K562 (cell line): Measurements from ENCODE around the gene CACNB1. TPM values are rescaled to one million over a fixed set of nuclear protein-coding genes. Genes with fewer than 3 reads are reported as not detected.

Experiments used
- ARNT ChIP-seq, 2 experiments: fragments of 450-650 bp; IDR thresholded peaks; 2 replicates each; pipeline ENCODE4 v1.6.1; 2016; ENCODE audit warnings: mild to moderate bottlenecking in 1 of 2
- ETV5 ChIP-seq: sonication (generic); formaldehyde crosslinking; IDR thresholded peaks from 2 replicates; pipeline ENCODE4 v1.4.0; 2020; ENCODE audit warnings: low read depth, mild to moderate bottlenecking, missing genetic modification reagents
- FOXK2 ChIP-seq, 2 experiments: fragments of 450-650 bp; IDR thresholded peaks in 1 of 2; conservative IDR thresholded peaks in 1 of 2; 2 replicates each; pipeline ENCODE4 v1.6.1; 2016; ENCODE audit warnings: low read depth in 2 of 2, mild to moderate bottlenecking in 1 of 2
- NCOR1 ChIP-seq: fragments of 450-650 bp; IDR thresholded peaks from 2 replicates; pipeline ENCODE4 v1.6.1; 2016; ENCODE audit warnings: mild to moderate bottlenecking, moderate library complexity
- NR2F6 ChIP-seq: fragments of 450-650 bp; formaldehyde crosslinking; IDR thresholded peaks from 2 replicates; pipeline ENCODE4 v1.4.0; 2020; ENCODE audit warnings: mild to moderate bottlenecking
- RFX7 ChIP-seq: fragments of 250-450 bp; sonication (Bioruptor Pico); IDR thresholded peaks from 2 replicates; pipeline ENCODE4 v1.5.1; 2021; ENCODE audit warnings: mild to moderate bottlenecking
- SAP30 ChIP-seq: fragments of 200-600 bp; sonication (generic); IDR thresholded peaks from 2 replicates; pipeline ENCODE4 v1.6.1; 2012; ENCODE audit warnings: borderline replicate concordance, low read depth, mild to moderate bottlenecking, moderate library complexity, low read length, control low read depth, inconsistent platforms; ENCODE audit not compliant: insufficient read depth, poor library complexity, severe bottlenecking
- SNIP1 ChIP-seq: fragments of 450-650 bp; IDR thresholded peaks from 2 replicates; pipeline ENCODE4 v1.7.1; 2017; ENCODE audit warnings: low read depth, mild to moderate bottlenecking
- TBP ChIP-seq: optimal IDR thresholded peaks from 2 replicates; pipeline ENCODE3; 2011; ENCODE audit warnings: low read depth, low read length, improper control_type of control experiment
- TRIM24 ChIP-seq, 2 experiments: fragments of 450-650 bp; IDR thresholded peaks; 2 replicates each; pipeline ENCODE4 v1.6.1; 2016
- ZC3H4 ChIP-seq: sonication (generic); formaldehyde crosslinking; IDR thresholded peaks from 2 replicates; pipeline ENCODE4 v1.9.0; 2021; ENCODE audit warnings: missing genetic modification reagents, borderline replicate concordance
- ZNF347 ChIP-seq: fragments of 450-650 bp; formaldehyde crosslinking; IDR thresholded peaks from 2 replicates; pipeline ENCODE4 v1.4.0; 2020; ENCODE audit warnings: low read depth, mild to moderate bottlenecking, moderate library complexity
- polyA plus RNA-seq, 8 experiments: library from polyadenylated mRNA; depleted of rRNA in 4 of 8; stranded (reverse) in 5 of 8; unstranded in 3 of 8; fragments of >200 nt; fragmentation: Nextera tagmentation in 2 of 8; fragmentation: Illumina TruSeq in 1 of 8; extraction: Ambion mirVana in 2 of 8; extraction: Trizol in 1 of 8; gene quantifications; 2 replicates each; pipeline versions ENCODE4 v1.2.1 to v1.2.3, GENCODE V29; 2011 to 2014; ENCODE audit warnings: inconsistent platforms in 1 of 8, missing spikeins in 1 of 8
- total RNA-seq, 7 experiments: library from RNA; depleted of rRNA in 6 of 7; stranded (reverse); fragments of >200 nt in 6 of 7; fragmentation: Illumina TruSeq in 2 of 7; extraction: Trizol in 2 of 7; gene quantifications; 2 replicates each; pipeline versions ENCODE4 v1.2.1 to v1.2.3, GENCODE V29; 2011 to 2021; ENCODE audit warnings: low replicate concordance in 1 of 7
- TF ChIP-seq, protein P1 (sequence below), 2 experiments: fragments of 150-350 bp in 1 of 2; IDR thresholded peaks; 2 replicates each; pipeline ENCODE4 v1.6.1; 2012 to 2016; ENCODE audit warnings: low read depth in 2 of 2, low read length in 2 of 2, mild to moderate bottlenecking in 1 of 2, moderate library complexity in 1 of 2
- TF ChIP-seq, protein P2 (sequence below), 2 experiments: fragments of 450-650 bp; IDR thresholded peaks; 2 replicates each; pipeline ENCODE4 v1.6.1; 2018; ENCODE audit warnings: mild to moderate bottlenecking in 2 of 2, low read depth in 1 of 2; ENCODE audit not compliant: partially characterized antibody in 2 of 2
- TF ChIP-seq, protein P3 (sequence below): IDR thresholded peaks from 3 replicates; pipeline ENCODE4 v1.6.1; 2011; ENCODE audit warnings: borderline replicate concordance, mild to moderate bottlenecking; ENCODE audit not compliant: insufficient read length, insufficient read depth

Gene CACNB1
- total and polyA plus RNA-seq, 9 of the 15 experiments (the other 6 are each of a cell fraction or from before 2014, with no cell fraction given): 0.08 to 7.4 (median 3.0) TPM

DNA sequence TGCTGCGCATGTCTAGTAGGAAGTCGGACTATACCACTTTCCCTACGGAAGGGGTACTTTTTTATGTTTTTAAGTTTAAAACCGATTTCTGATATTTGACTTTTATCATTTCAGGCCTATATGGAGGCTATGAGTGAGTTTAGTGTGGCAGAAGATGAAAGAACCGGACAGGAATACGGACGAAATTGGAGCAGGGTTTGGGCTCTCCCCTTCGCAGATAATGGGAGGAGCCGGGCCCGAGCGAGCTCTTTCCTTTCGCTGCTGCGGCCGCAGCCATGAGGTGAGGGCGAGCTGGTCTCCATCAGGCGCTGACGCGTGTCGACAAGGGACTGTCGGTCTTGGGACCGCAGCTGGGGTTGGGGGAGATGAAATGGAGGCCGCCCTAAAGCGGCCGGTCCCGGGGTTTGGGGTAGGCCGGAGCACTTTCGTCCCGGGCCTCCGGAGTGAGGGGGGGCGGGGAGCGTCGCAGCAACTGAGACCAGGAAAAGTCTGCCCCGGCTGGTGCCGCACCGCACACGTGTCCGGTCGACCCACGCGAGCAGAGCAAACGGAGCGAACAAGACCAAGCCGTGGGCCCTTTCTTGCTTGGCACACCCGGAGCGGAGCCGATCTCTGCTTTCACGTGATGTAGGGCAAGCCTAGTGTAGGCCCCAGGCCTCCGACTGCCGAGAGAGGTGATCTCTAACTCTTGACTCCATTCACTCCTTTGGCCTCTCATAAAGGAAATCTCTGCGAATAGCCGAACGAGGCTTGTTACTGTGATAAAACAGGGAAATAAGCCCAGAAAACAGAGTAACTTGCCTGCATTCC lies 2.8 kb upstream of the CACNB1 start, which contains the start of gene RPL19 (continued):
- TF ChIP-seq, protein P1, sequence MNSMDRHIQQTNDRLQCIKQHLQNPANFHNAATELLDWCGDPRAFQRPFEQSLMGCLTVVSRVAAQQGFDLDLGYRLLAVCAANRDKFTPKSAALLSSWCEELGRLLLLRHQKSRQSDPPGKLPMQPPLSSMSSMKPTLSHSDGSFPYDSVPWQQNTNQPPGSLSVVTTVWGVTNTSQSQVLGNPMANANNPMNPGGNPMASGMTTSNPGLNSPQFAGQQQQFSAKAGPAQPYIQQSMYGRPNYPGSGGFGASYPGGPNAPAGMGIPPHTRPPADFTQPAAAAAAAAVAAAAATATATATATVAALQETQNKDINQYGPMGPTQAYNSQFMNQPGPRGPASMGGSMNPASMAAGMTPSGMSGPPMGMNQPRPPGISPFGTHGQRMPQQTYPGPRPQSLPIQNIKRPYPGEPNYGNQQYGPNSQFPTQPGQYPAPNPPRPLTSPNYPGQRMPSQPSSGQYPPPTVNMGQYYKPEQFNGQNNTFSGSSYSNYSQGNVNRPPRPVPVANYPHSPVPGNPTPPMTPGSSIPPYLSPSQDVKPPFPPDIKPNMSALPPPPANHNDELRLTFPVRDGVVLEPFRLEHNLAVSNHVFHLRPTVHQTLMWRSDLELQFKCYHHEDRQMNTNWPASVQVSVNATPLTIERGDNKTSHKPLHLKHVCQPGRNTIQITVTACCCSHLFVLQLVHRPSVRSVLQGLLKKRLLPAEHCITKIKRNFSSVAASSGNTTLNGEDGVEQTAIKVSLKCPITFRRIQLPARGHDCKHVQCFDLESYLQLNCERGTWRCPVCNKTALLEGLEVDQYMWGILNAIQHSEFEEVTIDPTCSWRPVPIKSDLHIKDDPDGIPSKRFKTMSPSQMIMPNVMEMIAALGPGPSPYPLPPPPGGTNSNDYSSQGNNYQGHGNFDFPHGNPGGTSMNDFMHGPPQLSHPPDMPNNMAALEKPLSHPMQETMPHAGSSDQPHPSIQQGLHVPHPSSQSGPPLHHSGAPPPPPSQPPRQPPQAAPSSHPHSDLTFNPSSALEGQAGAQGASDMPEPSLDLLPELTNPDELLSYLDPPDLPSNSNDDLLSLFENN (IDR thresholded peaks at IDR 0.05; ENCODE audit: low read depth in 2 of 2, low read length in 2 of 2): no peak
- TF ChIP-seq RFX7 (CRISPR knock-in tag): no peak
- TF ChIP-seq TBP: peak; percentile 98
- TF ChIP-seq ARNT (IDR thresholded peaks at IDR 0.05): peak in 1 of 2 experiments; percentile 89; a peak in 2 of 4 replicates
- TF ChIP-seq SNIP1: no peak
- TF ChIP-seq NCOR1: no peak
- TF ChIP-seq, protein P2, sequence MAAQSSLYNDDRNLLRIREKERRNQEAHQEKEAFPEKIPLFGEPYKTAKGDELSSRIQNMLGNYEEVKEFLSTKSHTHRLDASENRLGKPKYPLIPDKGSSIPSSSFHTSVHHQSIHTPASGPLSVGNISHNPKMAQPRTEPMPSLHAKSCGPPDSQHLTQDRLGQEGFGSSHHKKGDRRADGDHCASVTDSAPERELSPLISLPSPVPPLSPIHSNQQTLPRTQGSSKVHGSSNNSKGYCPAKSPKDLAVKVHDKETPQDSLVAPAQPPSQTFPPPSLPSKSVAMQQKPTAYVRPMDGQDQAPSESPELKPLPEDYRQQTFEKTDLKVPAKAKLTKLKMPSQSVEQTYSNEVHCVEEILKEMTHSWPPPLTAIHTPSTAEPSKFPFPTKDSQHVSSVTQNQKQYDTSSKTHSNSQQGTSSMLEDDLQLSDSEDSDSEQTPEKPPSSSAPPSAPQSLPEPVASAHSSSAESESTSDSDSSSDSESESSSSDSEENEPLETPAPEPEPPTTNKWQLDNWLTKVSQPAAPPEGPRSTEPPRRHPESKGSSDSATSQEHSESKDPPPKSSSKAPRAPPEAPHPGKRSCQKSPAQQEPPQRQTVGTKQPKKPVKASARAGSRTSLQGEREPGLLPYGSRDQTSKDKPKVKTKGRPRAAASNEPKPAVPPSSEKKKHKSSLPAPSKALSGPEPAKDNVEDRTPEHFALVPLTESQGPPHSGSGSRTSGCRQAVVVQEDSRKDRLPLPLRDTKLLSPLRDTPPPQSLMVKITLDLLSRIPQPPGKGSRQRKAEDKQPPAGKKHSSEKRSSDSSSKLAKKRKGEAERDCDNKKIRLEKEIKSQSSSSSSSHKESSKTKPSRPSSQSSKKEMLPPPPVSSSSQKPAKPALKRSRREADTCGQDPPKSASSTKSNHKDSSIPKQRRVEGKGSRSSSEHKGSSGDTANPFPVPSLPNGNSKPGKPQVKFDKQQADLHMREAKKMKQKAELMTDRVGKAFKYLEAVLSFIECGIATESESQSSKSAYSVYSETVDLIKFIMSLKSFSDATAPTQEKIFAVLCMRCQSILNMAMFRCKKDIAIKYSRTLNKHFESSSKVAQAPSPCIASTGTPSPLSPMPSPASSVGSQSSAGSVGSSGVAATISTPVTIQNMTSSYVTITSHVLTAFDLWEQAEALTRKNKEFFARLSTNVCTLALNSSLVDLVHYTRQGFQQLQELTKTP (IDR thresholded peaks at IDR 0.05; ENCODE audit: low read depth in 1 of 2, partially characterized antibody in 2 of 2): peak in 1 of 2 experiments; percentile 43
- no peak for TF ChIP-seq NR2F6 (CRISPR knock-in tag)
- peak; percentile 84 for TF ChIP-seq SAP30
- 0 out of 4 replicates have a peak, but pooled peaks of 1 of the 2 experiments have one; percentile 33 for TF ChIP-seq TRIM24 (IDR thresholded peaks at IDR 0.05)
- TF ChIP-seq, protein P3, sequence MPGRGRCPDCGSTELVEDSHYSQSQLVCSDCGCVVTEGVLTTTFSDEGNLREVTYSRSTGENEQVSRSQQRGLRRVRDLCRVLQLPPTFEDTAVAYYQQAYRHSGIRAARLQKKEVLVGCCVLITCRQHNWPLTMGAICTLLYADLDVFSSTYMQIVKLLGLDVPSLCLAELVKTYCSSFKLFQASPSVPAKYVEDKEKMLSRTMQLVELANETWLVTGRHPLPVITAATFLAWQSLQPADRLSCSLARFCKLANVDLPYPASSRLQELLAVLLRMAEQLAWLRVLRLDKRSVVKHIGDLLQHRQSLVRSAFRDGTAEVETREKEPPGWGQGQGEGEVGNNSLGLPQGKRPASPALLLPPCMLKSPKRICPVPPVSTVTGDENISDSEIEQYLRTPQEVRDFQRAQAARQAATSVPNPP: no peak
- TF ChIP-seq ETV5 (CRISPR knock-in tag): no peak; the same call in 1 of the 2 replicates
- TF ChIP-seq FOXK2 (conservative IDR thresholded peaks at IDR 0.05 in 1 of 2, IDR thresholded peaks at IDR 0.05 in 1 of 2; ENCODE audit: low read depth in 2 of 2): peak; percentile 10 to 100; a peak in 2 of 4 replicates
- no peak for TF ChIP-seq ZNF347 (CRISPR knock-in tag)
- no peak for TF ChIP-seq ZC3H4 (CRISPR knock-in tag)
